ENCODE measurements around the gene UNC5A.

The UNC5A gene

DNA sequence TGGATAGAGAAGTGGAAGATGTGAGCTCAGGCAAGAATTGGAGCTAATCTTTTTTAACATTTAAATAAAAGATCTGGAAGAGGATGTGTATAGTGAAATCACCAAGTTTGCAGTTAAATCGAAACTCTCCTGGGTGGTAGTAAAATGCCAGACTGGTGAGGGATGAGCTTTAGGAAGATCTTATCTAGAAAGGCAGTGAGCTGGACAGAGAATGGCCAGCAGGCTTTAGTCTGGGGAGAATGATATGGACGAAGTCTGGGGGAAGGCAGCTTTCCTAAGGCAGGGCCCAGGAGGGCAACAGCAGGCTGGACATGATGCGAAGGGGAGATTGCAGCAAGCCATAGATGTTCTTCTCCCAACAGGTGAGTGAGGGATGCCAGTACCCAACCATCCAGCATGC, 25.6 kb downstream of the UNC5A start:
- H3K4me3 ChIP-seq (IDR thresholded peaks at IDR 0.05; ENCODE audit: insufficient read depth, low read depth, low read length): no peak overlapping the region
- H3K9ac ChIP-seq: no peak overlapping the region
- H3K79me2 ChIP-seq (ENCODE audit: insufficient read depth, low read depth): no peaks in the 10 kb centered on the region
- H2AFZ ChIP-seq (ENCODE audit: low read depth): no peak overlapping the region
- H3K27me3 ChIP-seq (ENCODE audit: insufficient read depth, low read depth): peaks cover 29% of the 10 kb centered on the region; the same call in 1 of the 2 replicates
- no peak overlapping the region for H3K4me2 ChIP-seq
- H3K36me3 ChIP-seq (ENCODE audit: insufficient read depth): no peaks in the 10 kb centered on the region
- H3K27ac ChIP-seq: no peak overlapping the region
- no peaks in the 10 kb centered on the region for H4K20me1 ChIP-seq (ENCODE audit: insufficient read depth)
- peaks cover 10% of the 10 kb centered on the region for H3K4me1 ChIP-seq (ENCODE audit: low read depth, poor library complexity, severe bottlenecking)
- no peak for TF ChIP-seq CTCF (conservative IDR thresholded peaks at IDR 0.05; ENCODE audit: low read depth, low read length)

- H3K27me3 ChIP-seq (ENCODE audit: insufficient read depth, low read depth): peaks cover 37% of the 10 kb centered on the region; the same call in 1 of the 2 replicates
- peaks cover 10% of the 10 kb centered on the region for H3K4me1 ChIP-seq (ENCODE audit: low read depth, poor library complexity, severe bottlenecking)
- no peak overlapping the region for H3K27ac ChIP-seq
- H3K79me2 ChIP-seq (ENCODE audit: insufficient read depth, low read depth): no peaks in the 10 kb centered on the region
- H2AFZ ChIP-seq (ENCODE audit: low read depth): no peak overlapping the region
- TF ChIP-seq CTCF (conservative IDR thresholded peaks at IDR 0.05; ENCODE audit: low read depth, low read length): no peak
- H3K36me3 ChIP-seq (ENCODE audit: insufficient read depth): no peaks in the 10 kb centered on the region
- H3K4me3 ChIP-seq (IDR thresholded peaks at IDR 0.05; ENCODE audit: insufficient read depth, low read depth, low read length): no peak overlapping the region
- H4K20me1 ChIP-seq (ENCODE audit: insufficient read depth): no peaks in the 10 kb centered on the region
- no peak overlapping the region for H3K9ac ChIP-seq
- no peak overlapping the region for H3K4me2 ChIP-seq
These were observed 26.7 kb downstream of the UNC5A start for GRCh38 chr5:176836811-176837706.

DNA sequence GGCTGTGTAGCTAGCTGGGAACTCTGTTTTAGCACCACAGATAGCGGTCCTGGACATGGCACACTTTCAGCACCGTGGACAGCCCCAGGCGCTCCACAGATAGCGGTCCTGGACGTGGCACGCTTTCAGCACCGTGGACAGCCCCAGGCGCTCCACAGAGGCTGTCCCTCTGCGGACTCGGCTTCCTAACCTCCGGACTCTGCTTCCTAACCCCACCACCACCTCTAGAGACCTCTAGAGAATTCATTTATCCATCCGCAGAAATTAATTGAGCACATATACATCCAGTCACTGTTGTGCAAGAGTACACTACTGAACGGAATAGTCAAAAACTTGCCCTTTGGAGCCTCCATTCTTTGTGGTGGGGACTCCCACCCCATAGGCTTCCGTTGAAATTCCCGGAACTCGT, 27.4 kb downstream of the UNC5A start:
- Histone ChIP-seq H3K27ac (no peak overlapping the region), H3K36me3 (ENCODE audit: insufficient read depth) (no peaks in the 10 kb centered on the region), H3K9ac (no peak overlapping the region), H3K79me2 (ENCODE audit: insufficient read depth, low read depth) (no peaks in the 10 kb centered on the region), H3K27me3 (ENCODE audit: insufficient read depth, low read depth) (peaks cover 43% of the 10 kb centered on the region; the same call in 1 of the 2 replicates), H4K20me1 (ENCODE audit: insufficient read depth) (no peaks in the 10 kb centered on the region), H3K4me1 (ENCODE audit: low read depth, poor library complexity, severe bottlenecking) (peaks cover 10% of the 10 kb centered on the region), H3K4me2 (no peak overlapping the region), H3K4me3 (IDR thresholded peaks at IDR 0.05; ENCODE audit: insufficient read depth, low read depth, low read length) (no peak overlapping the region), H2AFZ (ENCODE audit: low read depth) (no peak overlapping the region)
- TF ChIP-seq CTCF (conservative IDR thresholded peaks at IDR 0.05; ENCODE audit: low read depth, low read length): no peak

DNA sequence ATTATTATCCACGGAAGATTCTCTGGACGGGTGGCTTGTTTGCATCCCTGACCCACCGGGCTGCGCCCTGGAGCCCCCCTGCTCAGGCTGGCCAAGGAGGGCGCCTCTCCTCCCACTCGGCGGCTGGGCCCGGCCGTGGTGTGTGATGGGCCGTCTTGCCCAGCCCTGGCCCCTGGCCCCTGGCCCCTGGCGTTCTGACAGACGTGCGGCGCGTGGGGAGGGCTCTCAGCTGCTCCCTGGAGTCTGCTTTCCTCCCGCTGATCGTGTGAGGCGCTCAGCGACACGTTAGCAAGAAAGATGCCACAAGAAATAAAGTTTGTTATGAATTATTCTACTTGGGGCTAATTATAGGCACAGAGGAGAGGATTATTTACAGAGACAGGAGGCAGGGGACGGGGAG, 33.3 kb downstream of the UNC5A start:
- Histone ChIP-seq H3K4me2 (no peak overlapping the region), H4K20me1 (ENCODE audit: insufficient read depth) (no peaks in the 10 kb centered on the region), H3K4me1 (ENCODE audit: low read depth, poor library complexity, severe bottlenecking) (peaks cover 10% of the 10 kb centered on the region), H3K27me3 (ENCODE audit: insufficient read depth, low read depth) (peaks cover 55% of the 10 kb centered on the region), H3K9ac (no peak overlapping the region), H3K36me3 (ENCODE audit: insufficient read depth) (no peaks in the 10 kb centered on the region), H2AFZ (ENCODE audit: low read depth) (no peak overlapping the region), H3K79me2 (ENCODE audit: insufficient read depth, low read depth) (no peaks in the 10 kb centered on the region), H3K27ac (no peak overlapping the region), H3K4me3 (IDR thresholded peaks at IDR 0.05; ENCODE audit: insufficient read depth, low read depth, low read length) (no peak overlapping the region)
- TF ChIP-seq CTCF (conservative IDR thresholded peaks at IDR 0.05; ENCODE audit: low read depth, low read length): no peak

All from KMS-11 (cell line).